Activated naive CD4-positive, alpha-beta T cell treated with Interleukin-2 at 50 U/mL for 16 hours (primary cell): ENCODE data around the gene RNF222.
"Not testable (repeated sequence)": the region's sequence is repeated elsewhere in the genome, so short reads cannot be mapped to it uniquely, and the experiment has no call there.

ENCODE experiments used
- DNase-seq: peaks from one replicate; pipeline ENCODE4 v3.0.0-alpha.2; 2020

The RNF222 gene

GRCh38 chr17:8377422-8377821, 20.2 kb downstream of the RNF222 start:
- no peak for DNase-seq

- DNase-seq, result peak; percentile 92
These were observed 21.2 kb downstream of the RNF222 start, which contains the start of gene KRABD2 for GRCh38 chr17:8376271-8377067. KRABD2 (minus strand) TSS chr17:8376704.

GRCh38 chr17:8375738-8376259, 21.8 kb downstream of the RNF222 start:
- DNase-seq, result no peak

GRCh38 chr17:8373856-8374255, 23.8 kb downstream of the RNF222 start:
- not testable (repeated sequence) for DNase-seq

DNA sequence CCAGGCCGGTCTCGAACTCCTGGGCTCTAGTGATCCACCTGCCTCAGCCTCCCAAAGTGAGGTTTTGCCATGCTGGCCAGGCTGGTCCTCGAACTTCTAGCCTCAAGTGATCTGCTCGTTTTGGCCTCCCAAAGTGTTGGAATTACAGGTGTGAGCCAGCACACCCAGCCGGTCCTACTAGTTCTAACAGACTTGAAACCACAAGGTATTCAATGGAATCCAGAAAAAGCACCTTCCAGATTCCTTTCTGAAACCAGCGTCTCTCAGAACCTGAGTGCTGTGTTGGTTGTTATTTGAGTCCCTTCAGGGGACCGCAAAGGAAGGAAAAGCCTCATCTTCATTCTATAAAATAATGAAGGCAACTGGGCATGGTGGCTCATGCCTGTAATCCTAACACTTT, 25.2 kb downstream of the RNF222 start:
- no peak for DNase-seq

- no peak for DNase-seq
These were observed 25.8 kb downstream of the RNF222 start for GRCh38 chr17:8371786-8372185.

DNA sequence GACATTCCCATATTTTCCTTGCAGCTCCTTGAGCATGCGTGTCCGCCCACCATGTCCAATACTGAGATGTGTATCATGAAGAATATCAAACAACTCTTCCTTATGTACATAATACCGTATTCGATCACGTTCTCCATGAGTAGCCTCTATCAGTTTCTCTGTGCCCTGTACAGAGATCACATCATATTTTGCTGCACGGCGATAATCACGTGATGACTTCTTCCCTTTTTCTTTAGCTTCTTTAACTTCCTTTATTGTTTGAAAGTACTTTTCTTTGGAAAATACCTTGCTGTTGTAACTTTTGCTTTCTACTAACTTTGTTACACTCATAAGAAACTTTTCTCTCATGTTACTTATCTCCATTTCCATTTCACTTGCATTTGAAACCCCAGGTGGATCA, 27.7 kb downstream of the RNF222 start:
- DNase-seq, result no peak

DNA sequence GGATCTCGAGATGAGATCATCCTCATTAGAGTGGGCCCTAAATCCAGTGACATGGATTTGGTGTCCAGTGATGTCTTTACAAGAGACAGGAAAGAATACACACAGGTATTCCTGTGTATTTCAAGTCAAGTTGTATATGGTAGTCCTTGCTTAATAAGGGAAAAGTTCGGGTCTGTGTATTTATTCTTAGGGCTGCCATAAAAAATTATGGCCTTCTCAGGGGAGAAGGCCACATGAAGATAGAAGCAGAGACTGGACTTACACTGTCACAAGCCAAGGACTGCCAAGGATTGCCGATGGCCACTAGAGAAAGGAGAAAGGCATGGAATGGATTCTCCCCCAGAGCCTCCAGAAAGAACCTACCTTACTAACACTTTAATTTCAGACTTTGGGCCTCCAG, 29.4 kb downstream of the RNF222 start:
- DNase-seq, result no peak

GRCh38 chr17:8366231-8366630, 31.4 kb downstream of the RNF222 start:
- no peak for DNase-seq

- DNase-seq, result no peak
These were observed 32.5 kb downstream of the RNF222 start for GRCh38 chr17:8365143-8365542.

DNA sequence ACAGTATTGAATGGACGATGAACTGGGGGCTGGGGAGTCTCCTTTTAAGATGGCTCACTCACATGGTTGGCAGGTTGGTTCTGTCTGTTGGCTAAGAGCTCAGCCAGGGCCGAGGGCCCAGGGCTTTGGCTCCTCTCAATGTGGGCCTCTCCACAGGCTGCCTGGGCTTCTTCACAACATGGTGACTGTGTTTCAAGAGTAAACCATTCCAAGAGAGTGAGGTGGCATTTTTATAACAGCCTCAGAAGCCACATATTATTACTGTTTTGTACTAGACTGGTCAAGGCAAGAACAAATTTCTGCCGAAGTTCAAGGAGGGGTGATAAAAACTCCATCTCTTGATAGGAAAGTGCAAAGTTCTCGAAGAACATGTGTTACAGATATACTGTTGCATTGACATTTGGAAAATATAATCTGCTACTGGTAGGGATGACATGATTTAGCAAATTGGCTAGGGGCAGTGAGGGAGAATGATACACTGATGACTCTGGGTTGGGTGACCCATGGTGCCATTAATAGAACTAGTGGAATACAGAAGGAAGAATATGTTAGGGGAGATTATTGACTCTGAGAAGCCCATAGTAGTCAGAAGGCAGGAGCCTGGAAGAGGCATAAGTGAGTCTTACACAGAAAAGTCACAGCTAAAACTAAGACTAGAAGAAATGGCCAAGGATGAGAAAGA, 34.8 kb downstream of the RNF222 start:
- no peak for DNase-seq

DNA sequence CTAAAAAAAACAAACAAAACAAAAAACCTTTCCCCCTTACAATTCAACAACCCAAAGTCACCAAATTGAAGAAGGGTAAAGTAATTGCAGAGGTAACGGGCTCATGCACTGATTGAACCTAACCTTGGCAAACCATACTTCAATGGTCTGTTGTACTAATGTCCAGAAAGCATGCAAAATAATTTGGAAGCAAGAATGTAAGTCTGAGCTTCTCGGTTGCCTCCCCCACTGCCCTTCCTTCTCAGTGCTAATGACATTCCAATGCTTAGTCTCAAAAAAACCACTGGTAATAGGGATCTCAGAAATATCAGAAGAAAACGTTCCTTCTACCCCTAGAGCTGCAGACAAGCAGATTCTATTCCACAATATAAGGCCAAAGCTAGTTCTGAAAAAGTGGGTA, 36.9 kb downstream of the RNF222 start:
- no peak for DNase-seq

- DNase-seq, result no peak
These were observed 37.4 kb downstream of the RNF222 start for GRCh38 chr17:8360260-8360659.

DNA sequence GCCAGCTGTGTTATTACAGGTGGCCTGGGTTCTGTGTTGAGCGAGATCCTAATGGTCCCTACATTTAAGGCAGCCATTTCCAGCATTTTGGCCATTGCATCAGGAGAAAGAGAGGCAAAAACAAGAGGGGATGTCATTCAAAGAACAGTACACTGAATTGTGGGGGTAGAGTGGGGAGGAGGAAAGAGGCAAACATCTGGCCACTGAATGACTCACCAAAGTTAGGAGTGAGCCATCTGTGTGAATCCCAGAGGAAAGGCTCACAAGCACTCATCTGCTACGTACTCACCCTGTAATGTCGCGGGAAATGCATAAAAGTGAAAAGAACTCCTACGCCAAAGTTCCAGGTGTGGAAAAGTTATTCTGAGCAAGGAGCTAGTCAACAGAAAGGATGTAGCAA, 37.9 kb downstream of the RNF222 start:
- DNase-seq, result no peak

GRCh38 chr17:8357910-8358309, 39.7 kb downstream of the RNF222 start:
- no peak for DNase-seq

DNA sequence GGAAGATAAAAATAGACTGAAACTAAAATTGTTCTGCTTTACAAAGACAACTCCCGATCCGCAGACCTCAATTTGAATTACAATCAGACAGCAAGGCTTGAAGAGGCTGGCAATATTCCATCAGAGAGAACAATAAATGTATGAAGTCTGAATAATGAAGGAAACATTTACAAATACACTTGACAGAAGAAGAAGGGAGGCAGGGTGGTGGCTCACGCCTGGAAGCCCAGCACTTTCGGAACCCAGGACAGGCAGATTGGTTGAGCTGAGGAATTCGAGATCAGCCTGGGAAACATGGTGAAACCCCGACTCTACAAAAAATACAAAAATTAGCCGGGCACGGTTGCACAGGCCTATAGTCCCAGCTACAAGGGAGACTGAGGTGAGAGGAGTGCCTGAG, 43.4 kb downstream of the RNF222 start:
- DNase-seq, result no peak

GRCh38 chr17:8353736-8354135, 43.9 kb downstream of the RNF222 start:
- no peak for DNase-seq

DNA sequence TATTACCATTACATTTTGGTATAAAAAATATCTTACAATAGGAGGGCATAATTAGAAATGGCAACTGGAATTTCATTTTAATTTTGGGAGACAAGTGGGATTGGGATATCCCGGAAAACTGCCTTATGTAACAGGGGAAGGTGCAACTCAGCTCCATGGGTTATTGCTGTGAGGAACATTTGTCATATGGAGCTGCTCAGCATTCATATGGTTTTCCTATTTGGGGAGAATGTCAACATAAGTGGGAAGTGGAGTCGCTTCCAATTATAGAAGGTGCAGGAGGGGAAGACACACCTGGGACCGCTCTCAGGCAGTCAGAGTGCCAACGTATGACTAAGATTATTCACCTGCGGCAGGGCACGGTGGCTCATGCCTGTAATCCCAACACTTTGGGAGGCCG, 47.3 kb downstream of the RNF222 start:
- no peak for DNase-seq

DNA sequence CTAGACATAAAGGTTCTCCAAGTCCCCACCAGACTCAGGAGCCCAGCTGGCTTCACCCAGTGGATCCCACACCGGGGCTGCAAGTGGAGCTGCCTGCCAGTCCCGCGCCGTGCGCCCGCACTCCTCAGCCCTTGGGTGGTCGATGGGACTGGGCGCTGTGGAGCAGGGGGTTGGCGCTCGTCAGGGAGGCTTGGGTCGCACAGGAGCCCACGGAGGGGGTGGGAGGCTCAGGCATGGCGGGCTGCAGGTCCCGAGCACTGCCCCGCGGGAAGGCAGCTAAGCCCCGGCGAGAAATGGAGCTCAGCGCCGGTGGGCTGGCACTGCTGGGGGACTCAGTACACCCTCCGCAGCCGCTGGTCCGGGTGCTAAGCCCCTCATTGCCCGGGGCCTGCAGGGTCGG, 50.6 kb downstream of the RNF222 start:
- DNase-seq, result not testable (repeated sequence)

GRCh38 chr17:8345951-8346665, 51.5 kb downstream of the RNF222 start:
- DNase-seq, result no peak

DNA sequence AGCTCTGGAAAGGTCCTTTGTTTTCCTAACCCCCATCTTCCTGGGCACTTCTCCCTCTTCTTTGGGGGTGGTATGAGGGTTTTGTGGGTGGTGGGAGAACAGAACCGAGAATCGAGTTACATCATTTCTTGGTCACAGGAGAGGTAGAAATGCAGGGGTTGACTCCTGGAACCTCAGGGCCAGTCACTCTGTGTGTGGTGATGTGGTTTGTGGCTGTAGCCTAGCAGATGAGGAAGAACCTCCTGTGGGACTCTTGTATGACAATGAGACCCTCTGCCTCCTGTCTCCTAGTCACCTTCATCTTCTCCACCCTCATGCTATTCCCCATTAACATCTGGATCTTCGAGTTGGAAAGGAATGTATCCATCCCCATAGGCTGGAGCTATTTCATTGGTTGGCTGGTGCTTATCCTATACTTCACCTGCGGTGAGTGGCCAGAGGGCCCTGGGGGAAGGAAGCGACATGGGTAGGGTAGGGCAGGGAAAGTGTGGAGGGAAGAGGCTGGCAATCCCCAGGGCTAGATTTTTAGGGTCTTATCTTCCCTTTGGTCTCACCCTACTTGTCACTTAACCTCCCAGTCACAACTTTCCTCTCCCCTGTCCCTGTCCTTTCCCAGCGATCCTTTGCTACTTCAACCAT, 52.5 kb downstream of the RNF222 start:
- no peak for DNase-seq

DNA sequence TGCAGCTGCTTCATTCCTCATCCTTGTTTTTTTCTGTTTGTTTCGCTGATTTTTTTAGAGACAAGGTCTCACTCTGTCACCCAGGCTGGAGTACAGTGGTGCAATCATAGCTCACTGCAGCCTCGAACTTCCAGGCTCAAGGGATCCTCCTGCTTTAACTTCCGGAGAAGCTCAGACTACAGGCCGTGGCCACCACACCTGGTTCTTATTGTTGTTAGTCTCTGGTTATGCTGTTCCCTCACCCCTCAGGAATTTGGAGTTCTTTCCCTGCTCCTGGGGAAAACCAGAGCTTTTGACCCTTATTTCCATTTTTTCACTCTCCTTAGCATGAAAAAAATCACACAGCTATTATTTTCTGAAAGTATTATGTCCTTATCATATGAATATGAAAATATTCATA, 56.2 kb downstream of the RNF222 start:
- DNase-seq, result no peak
